Stimulated activated CD8-positive, alpha-beta memory T cell treated with anti-CD3 and anti-CD28 coated beads, Interleukin-12 subunit alpha, Interleukin-12 subunit beta, amount 100 ng/mL, for 4 hours (primary cell): Measurements from ENCODE around the gene GPC5.

Experiments used
- DNase-seq: peaks from one replicate; pipeline ENCODE4 v3.0.0-alpha.2; 2020; ENCODE audit warnings: low read depth

Gene GPC5

DNA sequence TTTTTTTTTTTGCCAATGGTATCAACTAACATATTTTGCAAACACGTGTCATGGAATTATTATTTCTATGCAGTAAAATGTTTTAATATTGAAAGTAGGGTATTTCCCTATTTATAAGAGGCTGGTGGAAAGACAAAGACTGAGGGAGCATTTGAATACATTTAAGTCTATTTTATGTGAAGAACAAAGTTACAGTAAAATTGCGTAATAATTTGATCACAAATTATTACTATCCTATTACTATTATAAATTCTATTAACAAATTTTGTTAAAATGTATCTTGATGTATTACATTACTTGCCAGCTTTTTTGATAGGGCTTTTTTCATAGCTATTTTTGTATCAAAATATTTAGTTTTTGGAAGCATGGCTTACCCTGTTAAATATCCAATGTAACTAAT is 58.4 kb downstream of the GPC5 start:
- DNase-seq, result no peak

DNA sequence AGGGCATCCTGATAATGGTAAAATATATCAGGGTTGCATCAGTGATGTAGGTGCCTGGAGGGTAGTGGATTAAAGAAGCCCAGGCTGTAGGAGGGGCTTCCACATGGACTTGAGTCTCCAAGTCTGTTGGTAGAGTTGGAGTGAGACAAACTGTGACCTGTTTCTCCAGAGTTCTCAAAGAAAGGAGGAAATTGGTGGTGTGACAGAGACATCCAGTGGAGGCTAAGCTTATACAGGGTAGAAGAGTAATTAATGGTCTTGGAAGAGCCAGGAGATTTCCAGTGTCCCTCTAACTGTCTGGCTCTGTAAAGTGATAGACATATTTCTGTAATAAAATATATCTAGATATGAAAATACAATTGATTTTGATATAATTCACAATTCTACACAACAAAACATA is 61.1 kb downstream of the GPC5 start:
- DNase-seq, result no peak

DNA sequence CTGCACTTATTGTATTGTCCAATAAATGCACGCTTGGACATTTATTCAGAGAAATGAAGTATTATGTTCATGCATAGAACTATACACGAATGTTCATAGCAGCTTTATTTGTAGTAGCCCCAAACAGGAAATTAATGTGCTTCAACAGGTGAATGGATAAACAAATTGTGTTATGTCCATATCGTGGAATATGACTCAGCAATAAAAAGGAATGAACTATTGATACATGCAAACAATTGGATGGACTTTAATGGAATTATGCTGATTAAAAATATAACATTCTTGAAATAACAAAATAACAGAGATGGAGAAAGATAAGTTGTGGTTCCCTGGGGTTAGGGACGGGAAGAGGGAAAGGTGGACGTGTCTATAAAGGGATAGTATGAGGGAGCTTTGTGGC is 65.9 kb downstream of the GPC5 start:
- DNase-seq, result no peak

DNA sequence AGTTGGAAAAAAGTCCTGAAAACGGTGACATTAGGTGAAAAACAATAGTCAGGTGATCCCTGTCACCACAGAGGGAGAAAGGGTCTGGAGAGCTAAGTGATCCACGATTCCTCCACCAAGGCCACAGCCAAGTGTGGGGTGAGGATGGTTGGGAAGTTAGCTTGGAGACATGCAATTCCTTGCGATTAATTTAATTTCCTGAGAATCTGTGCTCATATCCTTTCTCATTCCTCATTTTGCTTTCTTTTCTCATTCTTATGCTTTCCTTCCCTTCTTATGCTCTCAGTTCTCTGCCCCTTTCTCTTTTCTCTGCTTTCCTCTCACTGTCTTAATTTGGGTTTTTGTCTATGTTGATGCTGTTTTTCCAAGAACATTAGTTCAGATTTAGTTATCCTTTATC is 68.8 kb downstream of the GPC5 start:
- no peak for DNase-seq

DNA sequence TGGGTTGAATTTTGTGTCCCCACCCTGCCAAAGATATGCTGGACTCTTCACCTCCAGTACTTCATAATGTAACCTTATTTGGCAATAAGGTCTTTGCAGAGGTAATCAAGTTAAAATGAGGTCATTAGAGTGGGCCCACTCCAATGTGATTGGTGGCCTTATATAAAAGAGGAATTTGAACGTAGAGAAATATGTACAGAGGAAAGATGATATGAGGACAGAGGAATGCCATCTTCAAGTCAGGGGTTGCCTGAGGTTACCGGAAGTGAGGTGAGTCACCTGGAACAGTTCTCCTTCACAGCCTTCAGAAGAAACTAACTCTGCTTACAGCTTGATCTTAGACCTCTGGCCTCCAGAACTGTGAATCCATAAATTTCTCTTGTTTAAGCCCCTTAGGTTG is 69.9 kb downstream of the GPC5 start:
- DNase-seq, result no peak

DNA sequence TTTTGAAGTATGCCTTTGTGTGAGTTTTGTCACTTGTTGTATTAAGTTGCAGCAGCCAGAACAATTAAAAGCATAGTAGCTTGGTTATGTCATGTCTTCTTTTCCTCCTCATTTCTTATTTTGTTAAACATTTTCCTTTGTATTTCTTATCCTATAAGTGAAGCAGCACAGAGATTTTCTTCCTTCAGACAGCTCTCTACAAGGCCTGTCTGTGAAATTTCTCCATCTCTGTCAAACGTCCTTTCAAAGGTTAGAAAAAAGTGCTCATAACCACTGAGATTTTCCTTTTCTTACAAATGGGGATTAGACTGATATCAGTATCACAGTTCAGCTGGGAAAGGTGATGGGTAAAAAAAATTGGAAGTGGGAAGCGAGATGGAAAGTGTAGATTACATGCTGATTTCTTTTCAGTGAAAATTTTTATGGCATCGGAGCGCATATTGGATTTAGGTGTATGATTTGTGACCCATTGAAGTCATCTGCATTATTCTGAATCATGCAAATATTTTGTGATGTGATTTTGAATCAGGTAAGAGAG is 71.7 kb downstream of the GPC5 start:
- DNase-seq, result no peak

DNA sequence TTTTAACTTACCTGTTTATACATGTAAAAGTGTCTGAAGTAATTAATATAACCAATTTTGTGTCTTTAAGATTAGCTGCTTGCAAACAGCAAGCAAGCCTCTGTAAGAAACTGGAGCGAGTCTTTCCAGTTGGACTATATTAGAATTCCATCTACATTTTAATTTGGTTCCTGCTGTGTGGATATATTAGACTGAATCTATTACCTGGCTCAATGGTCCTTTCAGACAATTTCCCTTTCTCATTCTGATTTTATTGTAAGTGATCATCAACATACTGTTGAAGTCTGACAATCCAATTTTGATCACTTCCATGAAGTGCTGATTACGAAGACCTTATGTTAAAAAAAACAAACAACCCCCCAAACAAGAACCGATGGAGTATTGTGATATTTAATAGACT is 72.3 kb downstream of the GPC5 start:
- no peak for DNase-seq

DNA sequence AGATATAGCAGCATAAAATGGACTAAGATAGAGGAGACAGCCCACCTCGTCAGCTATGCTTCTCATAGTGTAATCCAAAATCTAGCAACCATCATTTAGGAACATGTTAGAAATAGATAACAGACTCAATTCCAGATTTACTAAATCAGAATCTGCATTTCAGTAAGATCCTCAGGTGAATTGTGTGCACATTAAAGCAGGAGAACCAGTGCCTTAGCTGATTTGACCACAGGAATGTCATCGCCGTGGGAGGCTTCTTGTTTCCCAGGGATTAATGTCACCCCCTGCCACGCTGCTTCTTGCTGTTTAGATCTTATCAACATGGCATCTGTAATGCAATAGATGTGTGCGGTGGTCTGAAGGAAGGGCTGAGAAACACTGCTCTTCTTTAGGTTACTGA is 84.0 kb downstream of the GPC5 start:
- DNase-seq, result no peak

DNA sequence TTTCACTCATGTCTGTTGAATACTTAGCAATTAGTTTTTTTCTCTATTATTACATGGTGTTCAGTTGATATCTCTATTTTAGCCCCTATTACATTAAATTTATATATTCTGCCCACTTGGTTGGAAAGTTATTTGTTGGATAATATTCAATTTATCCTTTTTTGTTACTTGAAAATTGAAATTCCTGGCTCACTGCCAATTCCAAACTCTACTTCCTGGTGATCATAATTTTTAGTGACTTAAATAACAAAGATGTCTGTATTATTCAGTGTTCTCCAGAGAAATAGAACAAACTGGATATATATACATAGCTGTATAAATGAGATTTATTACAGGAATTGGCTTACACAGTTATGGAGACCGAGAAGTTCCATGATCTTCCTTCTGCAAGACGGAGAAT is 93.6 kb downstream of the GPC5 start:
- DNase-seq, result no peak

DNA sequence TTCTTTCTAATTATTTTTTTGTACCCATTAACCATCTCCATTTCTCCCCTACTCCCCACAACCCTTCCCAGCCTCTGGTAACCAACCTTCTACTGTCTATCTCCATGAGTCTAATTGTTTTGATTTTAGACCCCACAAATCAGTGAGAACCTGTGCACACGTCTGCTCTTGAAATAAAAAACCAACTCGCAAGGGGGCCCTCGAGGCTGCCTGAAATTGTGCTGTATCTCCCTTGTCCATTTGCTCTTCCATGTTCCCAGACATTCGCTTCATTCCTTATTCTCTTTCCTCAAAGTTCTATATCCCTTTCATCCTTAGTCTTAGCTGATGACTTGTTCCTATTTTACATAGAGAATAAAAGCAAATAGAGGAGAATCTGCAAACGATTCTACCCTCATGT is 95.0 kb downstream of the GPC5 start:
- no peak for DNase-seq

DNA sequence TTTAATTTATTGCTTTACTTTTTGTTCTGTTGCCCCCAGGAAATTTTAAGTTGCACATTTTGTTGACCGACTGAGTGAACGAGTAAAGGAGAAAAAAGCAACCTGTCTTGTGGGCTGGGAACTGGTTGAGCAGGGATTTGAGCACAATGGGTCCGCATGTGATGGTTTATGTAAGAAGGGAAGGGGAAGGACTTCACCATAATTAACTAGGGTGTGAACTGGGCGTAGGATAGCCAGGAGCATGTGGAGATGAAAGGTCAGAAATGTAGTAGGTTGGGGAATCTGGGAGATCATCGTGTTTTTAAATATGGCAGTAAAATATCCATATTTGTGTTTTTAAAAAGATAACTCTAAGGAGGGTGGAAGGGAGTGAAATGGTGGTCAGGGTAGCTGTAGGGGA is 99.9 kb downstream of the GPC5 start:
- no peak for DNase-seq

DNA sequence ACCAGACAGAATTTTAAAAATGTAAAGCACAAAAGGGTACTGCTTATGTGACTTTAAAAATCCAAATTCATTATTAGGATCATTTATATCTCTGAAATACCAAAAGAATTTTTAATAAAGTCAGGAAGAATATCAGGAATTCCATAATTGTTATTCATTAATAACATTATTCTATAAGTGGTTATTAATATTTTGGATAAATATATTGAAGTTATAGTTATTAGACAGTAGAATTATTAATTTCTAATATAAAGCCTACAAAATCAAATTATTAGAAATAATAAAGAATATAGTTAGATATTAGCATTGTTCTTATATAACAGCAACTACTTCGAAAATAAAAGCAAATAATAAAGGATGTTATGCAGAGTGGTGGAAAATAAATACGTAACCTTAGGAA is 105.8 kb downstream of the GPC5 start:
- DNase-seq, result no peak

DNA sequence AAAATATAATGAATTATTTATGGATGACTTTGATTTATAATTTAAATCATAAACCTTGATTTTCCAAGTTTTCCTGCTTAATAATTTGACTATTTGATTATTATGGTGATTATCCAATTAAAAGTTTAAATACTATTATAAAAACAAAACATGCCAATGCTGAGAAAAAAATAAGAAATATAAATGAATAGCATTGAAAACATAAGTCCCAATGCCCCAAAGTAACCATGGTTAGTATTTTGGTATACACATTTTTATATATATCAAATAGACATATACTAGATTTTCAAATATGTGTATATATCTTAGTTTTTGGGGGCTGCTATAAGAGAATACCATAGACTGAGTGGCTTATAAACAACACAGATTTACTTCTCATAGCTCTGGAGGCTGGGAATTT is 108.3 kb downstream of the GPC5 start:
- no peak for DNase-seq

DNA sequence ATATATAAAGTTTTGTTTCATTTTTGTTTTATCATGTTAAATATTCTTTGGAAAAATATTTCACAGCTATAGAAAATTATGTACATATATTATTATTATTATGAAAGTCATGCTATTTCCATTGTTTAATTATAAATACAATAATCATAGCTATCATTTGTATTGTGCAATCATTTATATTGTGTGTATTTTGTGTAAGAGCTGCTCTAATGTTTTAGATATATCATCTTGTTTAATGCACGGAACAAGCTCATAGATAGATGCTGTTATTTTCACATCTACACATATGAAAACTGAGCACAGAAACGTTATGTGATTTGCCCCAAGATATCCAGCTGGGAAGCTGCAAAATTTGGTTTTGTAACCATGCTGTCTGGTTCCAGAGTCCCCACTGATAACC is 111.6 kb downstream of the GPC5 start:
- DNase-seq, result no peak

DNA sequence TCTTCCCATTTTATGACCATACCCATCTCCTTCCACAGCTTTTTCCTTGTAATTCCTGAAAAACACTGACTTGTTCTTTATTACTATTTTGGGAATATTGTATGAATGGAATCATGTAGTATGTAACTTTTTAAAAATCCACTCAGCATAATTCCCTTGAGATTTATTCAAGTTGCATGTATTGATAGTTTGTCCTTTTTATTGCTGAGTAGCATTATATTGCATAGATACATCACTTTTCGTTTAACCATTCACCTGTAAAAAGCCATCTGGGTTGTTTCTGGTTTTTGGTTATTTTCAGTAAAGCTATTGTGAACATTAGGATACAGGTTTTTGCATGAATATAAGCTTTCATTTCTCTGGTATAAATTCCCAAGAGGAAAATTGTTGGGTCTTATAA is 115.4 kb downstream of the GPC5 start:
- no peak for DNase-seq

DNA sequence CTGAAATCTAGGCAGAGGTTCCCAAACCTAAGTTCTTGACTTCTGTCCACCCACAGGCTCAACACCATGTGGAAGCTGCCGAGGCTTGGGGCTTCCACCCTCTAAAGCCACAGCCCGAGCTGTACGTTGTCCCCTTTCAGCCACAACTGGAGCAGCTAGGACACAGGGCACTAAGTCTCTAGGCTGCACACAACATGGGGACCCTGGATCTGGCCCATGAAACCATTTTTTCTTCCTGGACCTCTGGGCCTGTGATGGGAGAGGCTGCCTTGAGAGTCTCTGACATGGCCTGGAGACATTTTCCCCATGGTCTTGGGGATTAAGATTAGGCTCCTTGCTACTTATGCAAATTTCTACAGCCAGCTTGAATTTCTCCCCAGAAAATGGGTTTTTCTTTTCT is 118.4 kb downstream of the GPC5 start:
- no peak for DNase-seq

DNA sequence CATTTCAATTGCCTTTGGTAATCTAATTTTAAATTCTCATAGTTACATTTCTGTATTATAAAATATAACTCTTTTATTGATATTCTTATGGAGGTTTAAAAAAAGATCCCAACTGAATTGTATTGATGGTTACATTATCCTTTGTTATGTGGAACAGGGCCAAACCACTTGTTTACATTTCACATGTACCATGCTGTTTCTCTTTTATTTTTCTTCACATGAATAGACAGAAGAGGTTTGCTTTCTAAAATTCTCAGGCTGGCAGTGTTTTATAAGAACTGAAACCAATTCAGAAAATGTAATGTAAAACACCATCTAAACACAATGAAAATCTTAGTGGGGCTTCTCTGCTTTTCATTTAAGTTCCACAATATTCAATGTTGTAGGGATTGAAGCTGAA is 122.5 kb downstream of the GPC5 start:
- DNase-seq, result no peak

DNA sequence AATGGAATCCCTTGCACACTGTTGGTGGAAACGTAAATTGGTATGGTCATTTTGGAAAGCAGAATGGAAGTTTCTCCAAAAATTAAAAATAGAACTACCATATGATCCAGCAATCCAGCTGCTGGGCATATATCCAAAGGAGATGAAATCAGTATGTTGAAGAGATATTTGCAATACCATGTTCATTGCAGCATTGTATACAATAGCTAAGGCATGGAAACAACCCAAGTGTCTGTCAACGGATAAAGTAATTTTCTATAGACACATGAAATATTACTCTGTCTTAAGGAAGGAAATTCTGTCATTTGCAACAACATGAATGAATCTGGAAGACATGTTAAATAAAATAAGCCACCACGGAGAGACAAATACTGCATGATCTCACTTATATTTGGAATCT is 124.7 kb downstream of the GPC5 start:
- no peak for DNase-seq

DNA sequence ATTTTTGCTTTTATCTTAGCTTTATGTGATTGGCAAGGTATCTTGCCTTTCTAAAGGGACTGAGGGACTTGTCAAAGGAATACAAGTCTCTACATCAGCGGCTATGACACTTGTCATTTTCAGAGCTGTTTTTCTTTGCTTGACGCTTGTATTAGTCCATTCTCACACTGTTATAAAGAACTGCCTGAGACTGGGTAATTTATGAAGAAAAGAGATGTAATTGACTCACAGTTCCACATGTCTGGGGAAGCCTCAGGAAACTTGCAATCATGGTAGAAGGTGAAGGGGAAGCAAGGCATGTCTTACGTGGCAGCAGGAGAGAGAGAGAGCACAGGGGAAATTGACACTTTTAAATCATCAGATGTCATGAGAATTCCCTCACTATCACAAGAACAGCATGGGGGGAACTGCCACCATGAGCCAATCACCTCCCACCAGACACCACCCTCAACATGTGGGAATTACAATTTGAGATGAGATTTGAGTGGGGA is 128.2 kb downstream of the GPC5 start:
- no peak for DNase-seq

DNA sequence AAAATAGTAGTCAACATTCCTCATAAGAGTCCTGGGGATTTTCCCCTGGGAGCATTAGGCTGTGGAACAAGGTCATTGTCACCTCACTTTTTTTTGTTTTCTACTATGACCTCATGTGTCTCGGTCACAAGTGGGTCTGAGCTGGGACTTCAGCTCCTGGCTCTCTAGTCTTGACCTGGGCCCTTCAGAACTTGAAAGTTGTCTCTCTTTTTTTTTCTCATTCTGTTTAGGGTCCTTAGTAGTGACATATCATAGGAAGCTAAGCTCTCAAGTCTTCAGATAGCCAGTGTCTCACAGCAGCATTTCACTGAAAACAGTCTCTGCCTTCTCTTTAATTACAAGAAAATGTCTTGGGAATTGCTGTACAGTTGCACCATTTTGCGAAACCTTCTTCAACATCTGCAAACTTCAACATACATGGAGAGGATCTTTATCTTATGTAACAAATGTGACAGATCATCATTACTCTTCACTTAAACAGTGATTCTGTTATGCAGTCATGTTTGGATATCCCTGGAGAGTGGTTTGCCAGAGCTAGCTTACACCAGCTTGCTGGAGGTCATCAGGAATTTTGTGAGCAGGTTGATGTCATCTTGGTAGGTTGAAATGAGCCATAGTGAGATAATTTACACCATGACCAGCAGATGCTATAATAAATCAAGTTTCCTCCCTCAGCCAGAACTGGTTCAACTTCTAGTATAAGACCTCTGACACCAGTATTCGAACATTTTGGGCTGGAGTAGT is 131.5 kb downstream of the GPC5 start:
- DNase-seq, result no peak

DNA sequence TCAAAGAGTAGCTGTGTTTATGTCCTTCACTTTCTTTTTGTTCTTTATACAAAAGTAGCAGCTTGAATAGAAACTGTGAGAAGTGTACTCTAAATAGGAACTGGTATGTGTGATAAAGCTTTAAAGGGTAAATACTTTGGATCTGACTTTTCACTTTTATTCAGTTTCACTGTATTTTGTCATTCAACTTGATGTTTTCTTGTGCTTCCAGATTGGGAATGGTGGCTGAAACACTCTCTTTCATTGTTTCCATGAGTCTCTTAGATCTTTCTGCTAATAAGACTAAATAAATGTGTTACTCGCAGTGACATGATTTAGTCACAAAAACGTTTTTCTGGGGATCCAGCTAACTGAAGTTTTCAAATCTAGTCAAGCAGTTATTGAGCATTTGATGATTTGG is 133.2 kb downstream of the GPC5 start:
- DNase-seq, result no peak

DNA sequence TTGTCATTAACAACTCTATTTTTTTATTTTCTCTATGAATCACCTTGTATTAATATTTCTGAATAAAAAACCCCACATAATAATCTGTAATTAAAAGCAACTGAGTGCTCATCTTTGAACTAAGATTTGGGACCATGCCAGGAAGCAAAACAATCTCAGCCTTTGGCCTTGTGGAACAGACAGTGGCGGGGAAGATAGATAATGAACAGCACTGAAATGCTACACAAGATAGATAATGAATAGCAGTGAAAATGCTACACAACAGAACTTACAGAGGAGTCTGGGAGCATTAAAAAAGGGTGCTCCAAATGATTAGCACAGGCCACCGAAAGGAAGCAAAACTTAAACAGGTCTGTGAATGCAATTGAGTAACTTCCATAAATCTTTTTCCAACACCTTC is 134.9 kb downstream of the GPC5 start:
- no peak for DNase-seq

DNA sequence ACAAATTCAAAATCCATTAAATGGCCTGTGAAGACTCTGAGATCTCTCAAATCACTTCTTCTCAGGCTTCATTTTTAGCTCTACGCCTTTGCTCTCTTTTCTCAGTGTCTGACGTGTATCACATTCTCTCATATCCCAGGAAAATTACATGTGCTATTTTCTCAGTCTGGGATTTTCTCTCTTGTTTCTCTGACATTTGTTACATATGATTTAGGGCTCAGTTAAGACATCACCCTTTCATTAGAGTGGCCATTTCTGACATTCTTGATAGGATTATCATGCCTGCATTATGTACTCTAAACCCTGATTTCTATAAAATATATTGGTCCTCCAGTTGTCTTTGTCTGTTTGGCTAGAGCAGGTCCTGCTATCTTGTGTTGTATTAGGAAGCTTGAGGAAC is 136.6 kb downstream of the GPC5 start:
- no peak for DNase-seq

DNA sequence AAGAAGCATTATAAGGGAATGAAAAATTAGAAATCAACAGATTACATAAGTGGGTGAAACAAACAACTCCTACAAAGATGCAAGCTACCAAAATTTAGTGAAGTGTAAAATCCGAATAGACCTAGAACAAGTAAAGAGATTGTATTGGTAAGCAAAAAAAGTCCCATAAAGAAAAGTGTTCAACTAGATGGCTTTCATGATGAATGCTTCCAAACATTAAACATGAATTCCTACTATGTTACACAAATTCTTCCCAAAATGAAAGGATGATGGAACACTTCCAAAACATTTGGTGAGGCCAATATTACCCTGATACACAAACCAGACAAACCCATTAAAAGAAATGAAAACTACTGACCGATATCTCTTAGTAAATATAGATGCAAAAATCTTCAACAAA is 139.0 kb downstream of the GPC5 start:
- DNase-seq, result no peak
